ENCODE data around the gene ABHD2.

Gene ABHD2

DNA sequence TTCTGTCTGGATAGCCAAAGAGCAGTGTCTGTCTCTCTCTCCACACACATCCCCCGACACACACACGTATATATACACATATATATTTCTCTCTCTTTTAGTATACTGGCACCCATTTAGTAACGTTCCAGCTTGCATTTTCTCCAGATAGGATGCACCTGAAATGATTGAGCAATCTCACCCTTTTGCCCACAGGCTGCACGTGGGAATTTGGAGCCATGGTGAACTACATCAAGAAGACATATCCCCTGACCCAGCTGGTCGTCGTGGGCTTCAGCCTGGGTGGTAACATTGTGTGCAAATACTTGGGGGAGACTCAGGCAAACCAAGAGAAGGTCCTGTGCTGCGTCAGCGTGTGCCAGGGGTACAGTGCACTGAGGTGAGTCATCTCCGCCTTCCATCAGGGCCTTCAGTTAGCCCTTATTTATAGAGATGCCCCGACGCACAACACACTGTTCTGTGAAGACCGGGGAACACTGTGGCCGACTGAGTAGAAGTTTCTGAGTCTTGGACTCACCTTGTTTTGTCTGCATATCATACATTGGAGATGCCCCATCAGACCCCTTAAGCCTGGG, 87.4 kb downstream of the ABHD2 start:
- H3K27ac Mint-ChIP-seq = no peak overlapping the region

DNA sequence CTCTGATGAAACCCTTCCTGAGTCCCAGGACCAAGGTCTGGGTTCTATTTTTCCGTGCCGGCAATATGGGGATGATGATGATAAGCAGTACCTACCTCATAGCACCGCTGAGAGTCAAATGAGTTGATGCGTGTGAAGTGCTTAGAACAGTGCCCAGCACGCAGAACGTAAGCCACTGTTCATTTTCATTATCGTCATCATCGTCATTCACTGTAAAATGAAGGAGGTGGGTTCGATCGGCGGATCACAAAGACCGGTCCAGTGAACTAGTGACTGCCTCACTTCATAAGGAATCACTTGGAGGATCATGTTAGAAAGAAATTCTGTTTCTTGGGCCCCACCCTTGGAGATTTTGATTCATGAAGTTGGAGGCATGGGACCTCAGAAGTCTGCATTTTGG, 88.9 kb downstream of the ABHD2 start:
- peaks cover 22 to 39% of the 10 kb centered on the region in 2 donors for H3K4me1 Mint-ChIP-seq
- H3K4me3 Mint-ChIP-seq = no peak overlapping the region
- peaks cover 26 to 34% of the 10 kb centered on the region in 2 donors for H3K36me3 Mint-ChIP-seq
- no peak for ATAC-seq (replicated peaks)
- H3K9me3 Mint-ChIP-seq = no peaks in the 10 kb centered on the region
- DNase-seq = no peak
- H3K27ac Mint-ChIP-seq = no peak overlapping the region
- H3K27me3 Mint-ChIP-seq = no peaks in the 10 kb centered on the region

More for the DNA sequence above, 87.4 kb downstream of the ABHD2 start:
- DNase-seq = no peak
- Mint-ChIP-seq H3K4me3 (no peak overlapping the region), H3K4me1 (peaks cover 22 to 34% of the 10 kb centered on the region in 2 donors), H3K27me3 (no peaks in the 10 kb centered on the region), H3K9me3 (no peaks in the 10 kb centered on the region), H3K36me3 (peaks cover 21 to 28% of the 10 kb centered on the region in 2 donors)
- ATAC-seq (replicated peaks) = no peak

DNA sequence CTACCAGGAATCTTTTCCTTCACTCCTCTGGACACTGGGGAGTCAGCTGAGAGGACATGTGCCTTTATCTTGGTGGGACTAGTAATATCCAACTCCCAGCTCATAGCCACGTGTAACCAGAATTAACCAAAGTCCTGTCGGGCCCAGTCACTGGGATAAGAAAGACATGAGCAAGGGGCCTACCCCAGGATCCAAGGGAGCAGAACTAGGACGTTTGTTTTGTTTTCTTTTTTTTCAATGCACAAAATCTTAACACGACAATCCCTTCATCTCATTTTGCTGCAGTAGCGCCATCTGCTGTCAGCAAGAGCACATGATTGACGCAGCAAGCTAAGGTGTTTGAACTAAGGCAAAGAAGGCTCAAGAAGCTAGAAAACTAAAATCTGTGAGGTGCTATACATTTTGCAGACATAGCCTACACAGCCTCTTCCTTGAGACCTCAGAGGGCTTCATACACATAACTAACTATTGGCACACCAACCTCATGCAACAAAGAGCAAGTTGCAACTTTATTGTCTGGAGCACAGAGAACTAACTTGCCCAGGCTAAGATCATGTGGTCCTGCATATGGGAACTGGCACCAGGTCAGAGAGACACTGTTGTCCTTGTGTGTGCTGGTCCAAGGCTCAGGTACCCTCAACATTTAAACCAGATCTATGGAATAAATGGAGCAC, 89.5 kb downstream of the ABHD2 start:
- peak; percentile 40 for DNase-seq
- Mint-ChIP-seq H3K4me3 (no peak overlapping the region), H3K9me3 (no peaks in the 10 kb centered on the region), H3K27ac (no peak overlapping the region), H3K36me3 (peaks cover 26 to 38% of the 10 kb centered on the region in 2 donors), H3K27me3 (no peaks in the 10 kb centered on the region), H3K4me1 (peaks cover 22 to 39% of the 10 kb centered on the region in 2 donors)
- peak; percentile 35 to 55 for ATAC-seq (replicated peaks)

DNA sequence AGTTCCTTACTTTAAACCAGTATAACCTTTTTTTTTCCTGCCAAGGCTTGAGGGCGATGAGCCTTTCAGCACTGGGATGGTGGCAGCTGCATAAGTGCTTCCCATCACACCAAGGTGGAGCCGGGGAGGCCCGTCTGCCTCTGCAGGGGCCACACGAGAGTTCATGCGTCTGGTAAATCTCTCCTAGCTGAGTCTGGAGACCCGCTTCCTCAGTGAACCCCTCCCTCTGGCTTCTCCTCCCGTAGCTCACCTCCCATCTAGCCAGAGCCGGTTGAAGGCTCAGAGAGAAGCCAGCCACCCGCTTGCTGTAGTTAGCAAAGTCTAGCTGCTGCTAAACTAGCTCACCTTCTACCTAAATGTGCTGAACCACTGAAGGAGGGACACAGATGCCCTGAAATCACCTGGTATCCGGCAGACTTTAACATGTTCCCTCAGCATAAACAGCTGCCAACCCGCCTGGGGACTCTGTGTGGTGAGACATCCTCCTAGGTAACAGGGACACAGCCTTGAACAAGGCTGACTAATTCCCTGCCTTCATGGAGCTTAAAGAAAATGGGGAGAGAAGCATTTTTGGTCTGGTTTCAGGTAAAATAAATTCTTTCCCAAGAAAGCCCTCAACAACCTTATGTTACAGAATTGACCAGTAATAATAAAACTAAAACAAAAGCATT, 90.2 kb downstream of the ABHD2 start:
- H3K27me3 Mint-ChIP-seq = no peaks in the 10 kb centered on the region
- no peaks in the 10 kb centered on the region for H3K9me3 Mint-ChIP-seq
- ATAC-seq (replicated peaks) (no peak), DNase-seq (no peak)
- no peak overlapping the region for H3K4me3 Mint-ChIP-seq
- peaks cover 22 to 39% of the 10 kb centered on the region in 2 donors for H3K4me1 Mint-ChIP-seq
- H3K27ac Mint-ChIP-seq = no peak overlapping the region
- peaks cover 24 to 41% of the 10 kb centered on the region in 2 donors for H3K36me3 Mint-ChIP-seq

DNA sequence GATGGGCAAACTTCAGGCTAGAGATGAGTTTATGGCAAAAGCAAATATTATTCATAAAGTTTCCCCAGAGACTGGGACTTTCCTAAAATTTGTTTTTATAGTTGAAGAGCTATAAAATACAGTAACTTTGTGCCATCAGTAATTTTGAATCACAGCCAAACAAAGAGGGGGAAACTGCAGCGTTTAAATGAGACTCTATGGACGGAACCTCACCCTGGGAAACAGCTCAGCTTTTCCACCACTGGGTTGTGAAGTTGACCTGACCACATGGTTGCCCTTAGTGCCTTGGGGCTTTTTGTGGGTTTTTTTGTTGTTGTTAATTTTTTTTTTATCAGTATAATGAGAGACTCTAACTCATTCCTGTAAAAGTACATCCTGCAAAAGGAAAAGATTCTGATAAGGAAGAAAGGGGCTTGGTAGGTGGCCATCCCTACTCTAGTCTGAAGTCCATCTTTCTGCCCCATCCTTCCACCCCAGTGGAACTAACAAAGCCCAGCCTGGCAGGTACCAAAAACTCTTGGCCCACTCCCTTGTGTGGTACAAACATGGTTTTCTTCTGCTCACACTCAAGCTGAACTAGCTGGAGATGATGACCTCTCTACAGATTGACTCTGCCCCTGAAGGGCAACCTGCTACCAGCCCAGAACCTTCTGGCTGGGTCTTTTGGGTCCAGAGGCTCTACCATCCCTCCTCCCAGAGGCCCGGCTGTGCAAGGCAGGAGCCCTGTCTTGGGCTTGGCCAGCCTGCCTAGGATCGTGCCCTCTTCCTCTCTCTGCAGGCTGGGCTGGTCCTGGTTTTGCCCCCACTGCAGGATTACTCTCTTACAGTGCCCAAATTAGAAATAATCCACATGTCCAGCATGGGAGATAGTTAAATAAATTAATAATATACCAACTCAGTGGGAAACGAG, 92.0 kb downstream of the ABHD2 start:
- H3K9me3 Mint-ChIP-seq = no peaks in the 10 kb centered on the region
- H3K4me3 Mint-ChIP-seq = peak overlapping the region in 1 of 2 donors; percentile 44
- ATAC-seq (replicated peaks) (peak; percentile 91 to 92), DNase-seq (peak; percentile 38)
- peaks cover 27 to 51% of the 10 kb centered on the region in 2 donors for H3K36me3 Mint-ChIP-seq
- peaks cover 22 to 46% of the 10 kb centered on the region in 2 donors for H3K4me1 Mint-ChIP-seq
- H3K27me3 Mint-ChIP-seq = no peaks in the 10 kb centered on the region
- H3K27ac Mint-ChIP-seq = peak overlapping the region; percentile 72

DNA sequence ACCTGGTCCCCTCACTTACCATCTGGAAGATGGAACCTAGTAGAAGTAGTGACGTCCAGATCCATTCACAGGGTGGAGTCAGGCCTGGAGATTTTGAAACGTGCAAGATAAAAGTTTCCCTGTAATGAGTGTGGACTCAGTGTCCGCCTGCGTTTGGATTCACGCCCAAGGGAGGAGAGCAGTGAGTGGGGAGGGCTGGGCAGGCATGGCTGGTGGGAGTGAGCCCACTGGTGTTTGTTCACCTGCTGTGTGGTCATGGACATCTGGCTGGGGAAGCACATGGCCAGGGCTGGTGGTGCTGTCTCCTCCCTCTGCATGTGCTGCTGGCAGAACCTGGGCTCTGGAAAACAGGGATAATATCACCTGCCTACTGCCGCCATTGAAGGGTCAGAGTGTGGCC, 96.1 kb downstream of the ABHD2 start:
- peaks cover 25 to 49% of the 10 kb centered on the region in 2 donors for H3K36me3 Mint-ChIP-seq
- H3K4me1 Mint-ChIP-seq = peaks cover 9 to 25% of the 10 kb centered on the region in 2 donors
- no peak overlapping the region for H3K4me3 Mint-ChIP-seq
- no peaks in the 10 kb centered on the region for H3K9me3 Mint-ChIP-seq
- ATAC-seq (replicated peaks) (no peak), DNase-seq (no peak)
- no peaks in the 10 kb centered on the region for H3K27me3 Mint-ChIP-seq
- H3K27ac Mint-ChIP-seq = no peak overlapping the region

DNA sequence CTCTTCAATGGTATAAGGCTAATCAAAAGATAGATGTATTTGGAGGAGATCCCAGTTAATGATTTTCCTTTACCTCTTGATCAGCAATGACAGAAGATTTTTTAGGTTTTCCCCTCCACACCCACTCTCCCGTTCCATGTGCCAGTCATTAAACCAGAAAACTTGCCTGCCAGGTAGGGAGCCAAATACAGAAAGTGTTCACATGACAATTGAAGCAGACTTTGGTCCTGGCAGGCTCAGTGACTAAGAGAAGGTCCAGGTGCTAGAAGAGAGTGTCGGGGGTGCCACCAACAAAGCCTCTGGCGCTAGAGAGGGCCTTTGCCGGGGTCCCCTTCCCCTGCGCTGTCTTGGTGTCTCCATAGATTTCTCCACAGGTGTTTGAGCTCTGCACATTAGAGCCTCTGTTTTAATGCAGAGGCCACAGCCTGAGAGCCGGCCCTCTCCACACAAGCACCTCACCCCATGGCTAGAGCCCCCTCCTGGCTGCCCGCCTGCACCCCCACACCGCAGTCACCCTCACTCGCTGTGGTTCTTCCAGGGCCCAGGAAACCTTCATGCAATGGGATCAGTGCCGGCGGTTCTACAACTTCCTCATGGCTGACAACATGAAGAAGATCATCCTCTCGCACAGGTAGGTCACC, 96.8 kb downstream of the ABHD2 start:
- Mint-ChIP-seq H3K9me3 (no peaks in the 10 kb centered on the region), H3K27ac (no peak overlapping the region), H3K27me3 (no peaks in the 10 kb centered on the region), H3K4me1 (peaks cover 5 to 18% of the 10 kb centered on the region in 2 donors), H3K36me3 (peaks cover 28 to 50% of the 10 kb centered on the region in 2 donors), H3K4me3 (no peak overlapping the region)
- ATAC-seq (replicated peaks) = no peak
- DNase-seq = no peak

DNA sequence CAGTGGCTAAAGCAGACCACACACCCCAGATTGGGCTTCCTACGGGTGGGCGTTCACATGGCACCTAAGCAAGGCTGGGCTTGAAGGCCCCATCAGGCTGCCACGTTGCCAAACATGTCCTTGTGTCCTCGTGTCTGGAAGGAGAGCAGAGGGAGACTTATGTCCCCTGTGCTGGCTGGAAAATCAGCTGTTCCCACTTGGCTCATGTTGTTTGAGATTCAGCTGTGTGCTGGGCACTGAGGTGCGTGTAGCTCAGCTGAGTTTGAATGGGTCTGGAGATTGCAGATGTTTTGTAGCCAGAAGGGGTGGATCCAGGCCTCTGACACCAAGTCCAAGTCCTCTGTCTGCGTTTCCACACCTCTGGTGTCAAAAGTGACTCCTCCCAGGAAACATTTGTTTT, 98.5 kb downstream of the ABHD2 start:
- Mint-ChIP-seq H3K27ac (no peak overlapping the region), H3K4me1 (peaks cover 2 to 6% of the 10 kb centered on the region in 2 donors), H3K9me3 (no peaks in the 10 kb centered on the region), H3K4me3 (no peak overlapping the region), H3K27me3 (no peaks in the 10 kb centered on the region), H3K36me3 (peaks cover 32 to 53% of the 10 kb centered on the region in 2 donors)
- DNase-seq = no peak
- ATAC-seq (replicated peaks) = no peak

DNA sequence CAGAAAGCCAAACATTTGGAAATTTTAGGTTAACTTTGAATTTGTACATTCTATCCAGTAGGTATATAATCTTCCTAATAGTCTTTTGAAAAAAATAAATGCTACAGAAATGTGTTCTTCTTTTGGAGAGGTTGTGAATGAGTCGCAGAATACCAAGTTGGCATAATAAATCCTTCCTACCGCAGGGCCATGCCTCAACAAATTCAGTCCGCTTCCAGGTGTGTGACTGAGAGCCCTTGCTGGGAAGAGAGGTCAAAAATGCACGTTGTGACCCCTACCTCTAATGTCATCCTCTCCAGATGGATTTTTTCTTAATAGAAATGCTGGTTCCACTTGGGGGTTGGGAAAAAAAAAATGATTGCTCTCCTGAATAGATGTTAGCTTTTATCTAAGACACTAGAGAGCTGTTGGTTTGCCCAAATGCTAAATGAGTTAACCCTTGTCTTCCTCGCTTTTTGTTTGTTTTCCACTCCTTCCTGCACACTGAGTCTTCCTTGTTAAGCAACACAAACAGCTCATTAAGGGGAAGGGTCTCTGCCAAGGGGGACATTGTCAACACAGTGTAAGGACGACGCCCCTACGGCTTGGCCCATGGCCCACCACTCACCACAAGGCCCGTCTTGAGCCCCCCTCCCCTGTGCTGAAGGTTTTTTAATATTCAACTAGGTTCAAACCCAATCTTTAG, 99.2 kb downstream of the ABHD2 start:
- no peak overlapping the region for H3K27ac Mint-ChIP-seq
- DNase-seq (no peak), ATAC-seq (replicated peaks) (no peak)
- H3K27me3 Mint-ChIP-seq = no peaks in the 10 kb centered on the region
- H3K9me3 Mint-ChIP-seq = no peaks in the 10 kb centered on the region
- H3K4me1 Mint-ChIP-seq = peaks cover 2 to 6% of the 10 kb centered on the region in 2 donors
- H3K4me3 Mint-ChIP-seq = no peak overlapping the region
- H3K36me3 Mint-ChIP-seq = peaks cover 35 to 56% of the 10 kb centered on the region in 2 donors

DNA sequence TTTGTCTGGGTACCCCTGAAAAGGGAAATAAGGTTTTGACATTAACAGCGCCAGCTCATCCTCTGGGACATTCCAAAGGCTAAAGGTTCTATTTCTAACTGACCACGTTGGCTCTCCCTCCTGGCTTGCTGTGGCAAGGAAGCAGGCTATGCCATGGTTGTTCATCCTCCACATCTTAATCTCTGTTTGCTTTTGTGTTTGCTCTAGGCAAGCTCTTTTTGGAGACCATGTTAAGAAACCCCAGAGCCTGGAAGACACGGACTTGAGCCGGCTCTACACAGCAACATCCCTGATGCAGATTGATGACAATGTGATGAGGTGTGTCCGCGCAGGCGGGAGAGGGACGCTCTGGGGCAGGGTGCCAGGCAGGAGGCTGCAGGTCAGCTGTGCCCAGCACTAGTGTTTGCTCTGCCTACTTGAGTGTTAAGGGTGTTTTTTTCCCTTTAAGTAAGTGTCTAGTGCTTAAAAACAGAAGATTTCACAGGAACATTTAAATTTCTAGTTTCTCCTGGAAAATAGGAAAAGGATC, 99.8 kb downstream of the ABHD2 start:
- DNase-seq (no peak), ATAC-seq (replicated peaks) (no peak)
- Mint-ChIP-seq H3K36me3 (peaks cover 36 to 59% of the 10 kb centered on the region in 2 donors), H3K27ac (no peak overlapping the region), H3K27me3 (no peaks in the 10 kb centered on the region), H3K9me3 (no peaks in the 10 kb centered on the region), H3K4me1 (peaks cover 2 to 6% of the 10 kb centered on the region in 2 donors), H3K4me3 (no peak overlapping the region)

DNA sequence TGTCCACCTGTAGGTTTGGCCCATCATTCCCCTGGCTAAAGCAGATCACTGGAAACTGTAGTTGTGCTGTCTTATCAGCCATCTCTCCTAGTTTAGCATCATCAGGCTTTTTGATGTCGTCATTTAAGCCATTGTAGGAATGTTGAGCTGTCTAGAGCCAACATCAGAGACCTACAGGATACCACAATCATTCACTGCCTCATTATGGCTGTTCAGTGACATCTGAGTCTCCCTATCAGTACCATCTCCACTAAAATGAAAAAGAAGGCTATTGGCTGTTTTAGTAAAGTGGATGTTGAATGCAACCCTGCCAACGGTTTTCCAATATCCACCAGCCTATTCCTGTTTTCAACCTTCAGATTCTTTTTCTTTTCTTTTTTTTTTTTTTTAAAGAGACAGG, 103.9 kb downstream of the ABHD2 start:
- Mint-ChIP-seq H3K4me3 (no peak overlapping the region), H3K9me3 (no peaks in the 10 kb centered on the region), H3K36me3 (peaks cover 48 to 63% of the 10 kb centered on the region in 2 donors), H3K27me3 (no peaks in the 10 kb centered on the region), H3K4me1 (no peaks in the 10 kb centered on the region), H3K27ac (no peak overlapping the region)
- DNase-seq (no peak), ATAC-seq (replicated peaks) (no peak)

DNA sequence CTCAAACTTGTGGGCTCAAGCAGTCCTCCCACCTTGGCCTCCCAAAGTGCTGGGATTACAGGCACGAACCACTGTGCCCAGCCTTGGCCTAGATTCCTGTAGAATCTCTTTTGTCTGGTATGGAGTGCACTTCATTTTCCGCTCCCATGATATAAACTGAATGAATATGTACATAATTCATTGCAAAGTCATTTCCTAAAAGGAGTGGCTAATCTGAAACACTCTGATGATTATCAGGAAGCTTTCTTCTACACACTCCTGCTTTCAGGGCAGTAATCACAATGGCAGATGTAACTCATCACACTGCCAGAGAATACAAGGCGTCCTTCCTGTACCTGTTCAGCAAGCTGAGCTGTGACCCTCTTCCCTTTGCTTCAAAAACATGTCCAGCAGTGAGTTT, 104.5 kb downstream of the ABHD2 start:
- H3K4me3 Mint-ChIP-seq = no peak overlapping the region
- H3K27me3 Mint-ChIP-seq = no peaks in the 10 kb centered on the region
- no peak for DNase-seq
- no peak for ATAC-seq (replicated peaks)
- H3K36me3 Mint-ChIP-seq = peaks cover 51 to 62% of the 10 kb centered on the region in 2 donors
- no peaks in the 10 kb centered on the region for H3K4me1 Mint-ChIP-seq
- H3K27ac Mint-ChIP-seq = no peak overlapping the region
- no peaks in the 10 kb centered on the region for H3K9me3 Mint-ChIP-seq

DNA sequence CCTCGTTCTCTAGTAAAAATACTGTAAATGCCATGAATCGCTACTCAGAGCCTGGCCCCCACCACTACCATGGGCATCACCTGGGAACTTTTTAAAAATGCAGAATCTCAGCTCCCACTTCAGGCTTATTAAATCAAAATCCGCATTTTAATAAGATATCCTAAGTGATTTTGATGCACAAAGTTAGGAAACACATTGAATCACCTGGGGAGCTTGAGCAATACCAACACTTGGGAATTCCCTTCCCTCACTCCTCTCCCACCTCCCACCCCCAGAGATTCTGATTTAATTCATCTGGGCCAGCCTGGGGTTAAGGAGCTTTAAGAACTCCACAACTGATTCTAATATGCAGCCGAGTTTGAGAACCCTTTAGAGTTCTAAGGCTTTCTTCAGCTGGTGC, 106.4 kb downstream of the ABHD2 start:
- H3K27ac Mint-ChIP-seq = no peak overlapping the region
- ATAC-seq (replicated peaks) (no peak), DNase-seq (no peak)
- peaks cover 43 to 51% of the 10 kb centered on the region in 2 donors for H3K36me3 Mint-ChIP-seq
- H3K4me1 Mint-ChIP-seq = no peaks in the 10 kb centered on the region
- H3K27me3 Mint-ChIP-seq = no peaks in the 10 kb centered on the region
- no peaks in the 10 kb centered on the region for H3K9me3 Mint-ChIP-seq
- no peak overlapping the region for H3K4me3 Mint-ChIP-seq
